ENCODE data around the gene CCDC7.
A peak's percentile ranks its signal among the peaks of the same experiment; 100 is the strongest.
"Not testable (repeated sequence)": the region's sequence is repeated elsewhere in the genome, so short reads cannot be mapped to it uniquely, and the experiment has no call there.

CCDC7 gene

DNA sequence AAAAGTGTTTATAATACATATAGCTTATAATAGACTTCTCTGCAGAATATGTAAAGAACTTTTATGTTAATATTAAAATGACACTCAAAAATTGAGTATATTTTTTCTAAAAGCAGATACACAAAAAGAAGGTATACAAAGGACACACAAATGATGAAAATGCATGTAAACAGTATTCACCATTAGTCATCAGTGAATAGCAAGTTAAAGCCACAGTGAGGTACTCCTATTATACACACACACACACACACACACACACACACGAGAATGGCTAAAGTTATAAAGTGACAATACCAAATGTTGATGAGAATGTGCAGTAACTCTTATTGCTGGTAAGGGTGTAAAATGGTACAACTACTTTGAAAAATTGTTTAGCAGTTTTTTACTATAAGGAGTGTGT lies 419.2 kb downstream of the CCDC7 start:
- no peaks in the 10 kb centered on the region for H3K27me3 Mint-ChIP-seq
- no peak overlapping the region for H3K4me3 Mint-ChIP-seq
- no peaks in the 10 kb centered on the region for H3K36me3 Mint-ChIP-seq
- DNase-seq, result no peak
- no peak overlapping the region for H3K27ac Mint-ChIP-seq
- no peak for ATAC-seq (replicated peaks)
- H3K4me1 Mint-ChIP-seq, result no peaks in the 10 kb centered on the region
- H3K9me3 Mint-ChIP-seq, result peaks cover 0 to 3% of the 10 kb centered on the region in 2 donors

DNA sequence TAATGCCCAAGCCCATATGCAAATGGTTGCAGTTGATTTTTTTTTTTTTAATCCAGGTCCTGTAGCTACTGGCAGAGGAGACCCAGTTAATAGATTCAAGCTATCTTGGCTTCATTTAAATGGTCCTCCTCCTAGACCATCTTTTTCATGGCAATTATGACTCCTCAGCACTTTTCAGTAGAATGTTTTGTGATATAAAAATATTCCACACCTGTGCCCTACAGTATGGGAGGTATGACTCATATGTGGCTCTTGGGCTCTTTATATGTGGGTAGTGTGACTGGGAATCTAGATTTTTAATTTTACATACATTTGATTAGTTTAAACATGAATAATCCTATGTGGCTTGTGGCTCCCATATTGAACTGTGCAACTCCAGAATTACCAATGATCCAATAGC lies 432.0 kb downstream of the CCDC7 start:
- peaks cover 0 to 4% of the 10 kb centered on the region in 2 donors for H3K9me3 Mint-ChIP-seq
- H3K27ac Mint-ChIP-seq, result no peak overlapping the region
- H3K4me3 Mint-ChIP-seq, result no peak overlapping the region
- H3K36me3 Mint-ChIP-seq, result no peaks in the 10 kb centered on the region
- ATAC-seq (replicated peaks) (no peak), DNase-seq (no peak)
- no peaks in the 10 kb centered on the region for H3K4me1 Mint-ChIP-seq
- H3K27me3 Mint-ChIP-seq, result peaks cover 0 to 10% of the 10 kb centered on the region in 2 donors

DNA sequence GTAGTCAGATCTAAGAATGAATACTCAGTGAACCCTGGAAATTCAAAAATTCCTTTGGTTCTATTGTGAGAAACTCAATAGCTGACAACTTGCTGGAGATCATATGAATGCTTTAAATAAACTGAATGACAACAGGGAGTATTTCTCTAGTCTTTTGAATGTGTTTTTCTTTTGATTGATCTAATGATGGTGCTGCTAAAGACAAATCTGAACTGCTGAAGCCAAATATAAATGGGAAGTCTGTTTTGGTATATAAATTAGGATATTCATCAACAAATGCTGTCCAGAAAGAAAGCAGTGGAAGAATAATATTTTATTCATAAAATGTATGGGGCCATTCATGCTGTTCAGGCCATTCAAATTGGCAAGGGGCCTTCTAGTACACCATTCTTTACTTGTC lies 432.7 kb downstream of the CCDC7 start:
- Mint-ChIP-seq H3K4me1 (no peaks in the 10 kb centered on the region), H3K9me3 (peaks cover 0 to 4% of the 10 kb centered on the region in 2 donors), H3K36me3 (no peaks in the 10 kb centered on the region), H3K4me3 (no peak overlapping the region), H3K27me3 (peaks cover 0 to 4% of the 10 kb centered on the region in 2 donors), H3K27ac (no peak overlapping the region)
- DNase-seq (no peak), ATAC-seq (replicated peaks) (no peak)

DNA sequence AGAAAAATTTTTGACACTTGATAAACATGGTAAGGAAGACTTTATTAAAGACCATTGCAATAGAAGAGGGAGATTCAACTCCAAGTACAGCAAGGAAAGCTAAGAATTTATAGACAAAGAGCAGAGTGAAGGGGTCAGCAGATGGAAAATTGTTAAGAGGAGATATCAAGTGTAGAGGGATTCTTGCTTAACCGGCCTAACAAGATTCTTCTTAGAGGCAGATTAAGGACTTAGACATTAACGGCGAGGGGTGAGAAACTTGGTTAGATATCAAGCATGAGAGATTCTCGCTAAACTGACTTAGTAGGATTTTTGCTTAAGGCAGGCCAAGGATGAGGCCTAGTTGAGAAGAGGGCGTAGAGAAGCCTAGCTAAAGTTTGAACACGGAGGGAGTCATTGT lies 436.1 kb downstream of the CCDC7 start:
- ATAC-seq (replicated peaks) (no peak), DNase-seq (no peak)
- no peak overlapping the region for H3K4me3 Mint-ChIP-seq
- no peaks in the 10 kb centered on the region for H3K36me3 Mint-ChIP-seq
- no peak overlapping the region for H3K27ac Mint-ChIP-seq
- H3K9me3 Mint-ChIP-seq, result no peaks in the 10 kb centered on the region
- H3K27me3 Mint-ChIP-seq, result no peaks in the 10 kb centered on the region
- no peaks in the 10 kb centered on the region for H3K4me1 Mint-ChIP-seq

- Mint-ChIP-seq H3K27ac (peak overlapping the region; percentile 65), H3K27me3 (no peaks in the 10 kb centered on the region), H3K36me3 (no peaks in the 10 kb centered on the region), H3K4me3 (no peak overlapping the region), H3K4me1 (no peaks in the 10 kb centered on the region), H3K9me3 (no peaks in the 10 kb centered on the region)
- ATAC-seq (replicated peaks) (no peak), DNase-seq (no peak)
Measured at GRCh38 chr10:32887481-32887880, 441.5 kb downstream of the CCDC7 start.

DNA sequence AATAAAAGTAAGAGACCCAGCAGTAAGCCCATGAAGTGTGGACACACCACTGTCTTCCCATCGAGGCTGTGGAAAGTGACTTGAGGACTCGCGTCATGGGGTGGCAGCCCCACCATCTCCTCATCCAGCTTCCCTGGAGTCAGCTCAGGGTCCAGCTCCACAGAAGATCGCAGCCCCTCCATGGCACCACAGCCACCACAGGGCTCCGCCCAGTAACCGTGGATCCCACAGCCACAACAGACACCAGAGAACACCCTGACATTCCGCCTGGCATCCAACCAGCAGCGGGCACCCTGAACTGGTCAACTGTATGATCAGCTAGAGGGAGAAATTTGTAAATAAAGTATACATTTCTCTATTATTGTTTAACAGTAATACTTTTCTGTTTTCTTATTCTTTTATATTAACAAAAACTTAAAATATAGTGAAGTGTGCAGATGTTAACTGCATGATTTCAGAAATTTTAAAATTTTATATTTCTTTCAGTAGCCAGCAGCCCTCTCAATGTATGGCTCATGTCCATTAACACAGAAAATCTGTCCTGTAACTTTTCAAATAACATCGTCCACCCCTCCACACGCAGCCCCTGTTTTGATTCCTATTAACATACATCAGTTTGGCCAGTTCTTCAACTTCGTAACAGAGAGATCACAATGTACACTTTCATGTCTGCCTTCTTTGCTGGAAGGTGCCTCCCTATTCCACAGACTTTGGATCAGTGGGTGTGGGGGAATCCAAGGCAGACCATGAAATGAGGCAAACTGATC lies 442.4 kb downstream of the CCDC7 start:
- Mint-ChIP-seq H3K9me3 (no peaks in the 10 kb centered on the region), H3K4me3 (no peak overlapping the region), H3K27ac (no peak overlapping the region), H3K36me3 (no peaks in the 10 kb centered on the region), H3K4me1 (no peaks in the 10 kb centered on the region), H3K27me3 (no peaks in the 10 kb centered on the region)
- ATAC-seq (replicated peaks) (no peak), DNase-seq (no peak)

DNA sequence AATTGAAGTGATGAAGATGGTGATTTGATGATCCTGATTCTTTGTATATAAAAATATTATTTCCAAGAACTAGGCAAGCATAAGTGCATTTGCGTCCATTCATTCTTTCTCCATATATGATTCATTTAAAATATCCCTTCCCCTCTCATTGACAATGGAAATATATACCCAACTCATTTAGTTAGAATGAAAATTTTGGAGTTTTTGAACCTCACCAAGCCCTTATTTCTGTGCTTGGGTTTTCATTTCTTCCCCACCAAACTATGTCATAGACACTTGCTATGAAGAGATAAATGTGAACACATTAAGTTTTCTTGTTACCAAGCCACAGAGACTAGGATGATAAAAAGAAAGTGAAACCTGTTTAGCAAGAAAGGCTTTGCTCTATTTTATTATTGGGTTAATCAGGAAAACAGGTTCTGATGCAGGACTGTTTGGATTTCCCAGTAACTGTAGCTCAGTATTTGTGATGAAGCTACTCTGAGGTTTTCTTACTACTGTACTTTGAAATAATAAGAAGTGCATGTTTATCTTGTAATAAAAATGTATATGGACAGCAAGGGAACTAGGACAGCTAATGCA lies 443.8 kb downstream of the CCDC7 start:
- no peak overlapping the region for H3K4me3 Mint-ChIP-seq

DNA sequence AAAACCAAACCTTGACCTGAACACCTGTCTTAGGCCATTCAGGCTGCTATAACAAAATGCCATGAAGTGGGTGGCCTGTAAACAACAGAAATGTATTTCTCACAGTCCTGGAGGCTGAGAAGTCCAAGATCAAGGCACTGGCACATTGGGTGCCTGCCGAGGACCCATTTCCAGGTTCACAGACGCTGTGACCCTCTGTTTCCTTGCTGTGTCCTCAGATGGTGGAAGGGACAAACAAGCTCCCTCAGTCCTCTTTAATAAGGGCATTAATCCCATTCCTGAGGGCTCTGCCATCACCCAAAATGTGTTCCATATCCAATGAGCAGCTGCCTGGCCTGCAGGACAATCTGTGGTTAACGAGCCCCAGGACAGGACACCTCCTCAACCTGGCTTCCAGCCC lies 444.5 kb downstream of the CCDC7 start:
- Mint-ChIP-seq H3K27me3 (no peaks in the 10 kb centered on the region), H3K36me3 (peaks cover 0 to 4% of the 10 kb centered on the region in 2 donors), H3K27ac (no peak overlapping the region), H3K9me3 (no peaks in the 10 kb centered on the region), H3K4me3 (no peak overlapping the region), H3K4me1 (no peaks in the 10 kb centered on the region)
- ATAC-seq (replicated peaks), result no peak
- DNase-seq, result no peak

More for the DNA sequence above, 443.8 kb downstream of the CCDC7 start:
- DNase-seq (no peak), ATAC-seq (replicated peaks) (no peak)
- H3K9me3 Mint-ChIP-seq, result no peaks in the 10 kb centered on the region
- no peaks in the 10 kb centered on the region for H3K4me1 Mint-ChIP-seq
- H3K36me3 Mint-ChIP-seq, result no peaks in the 10 kb centered on the region
- no peak overlapping the region for H3K27ac Mint-ChIP-seq
- no peaks in the 10 kb centered on the region for H3K27me3 Mint-ChIP-seq

DNA sequence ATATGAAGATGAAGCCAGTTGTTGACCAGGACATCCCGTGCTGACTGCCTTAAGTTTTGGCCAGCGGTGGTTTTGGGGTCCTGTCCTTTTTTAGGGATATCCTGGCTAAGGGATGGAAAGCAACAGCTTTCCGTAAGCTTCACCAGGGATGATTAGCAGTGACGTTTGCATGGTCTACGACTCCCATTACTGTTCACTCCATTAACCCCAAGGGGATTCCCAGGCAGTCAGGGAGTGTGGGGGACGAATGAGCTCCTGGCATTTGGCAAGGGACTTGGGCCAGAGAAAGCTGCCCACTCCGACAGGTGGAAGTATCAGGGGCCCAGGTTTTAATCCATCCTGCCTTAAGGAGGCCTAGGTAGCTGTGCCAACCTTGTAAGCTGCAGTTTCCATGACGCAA lies 445.3 kb downstream of the CCDC7 start:
- Mint-ChIP-seq H3K27me3 (no peaks in the 10 kb centered on the region), H3K27ac (no peak overlapping the region), H3K4me3 (no peak overlapping the region), H3K36me3 (peaks cover 2 to 6% of the 10 kb centered on the region in 2 donors), H3K9me3 (no peaks in the 10 kb centered on the region), H3K4me1 (no peaks in the 10 kb centered on the region)
- ATAC-seq (replicated peaks), result no peak
- no peak for DNase-seq

- peaks cover 11 to 25% of the 10 kb centered on the region in 2 donors for H3K36me3 Mint-ChIP-seq
- H3K27me3 Mint-ChIP-seq, result no peaks in the 10 kb centered on the region
- H3K27ac Mint-ChIP-seq, result no peak overlapping the region
- no peak overlapping the region for H3K4me3 Mint-ChIP-seq
- ATAC-seq (replicated peaks) (no peak), DNase-seq (no peak)
- no peaks in the 10 kb centered on the region for H3K9me3 Mint-ChIP-seq
- H3K4me1 Mint-ChIP-seq, result no peaks in the 10 kb centered on the region
Measured at GRCh38 chr10:32893434-32893833, 447.5 kb downstream of the CCDC7 start.

- Mint-ChIP-seq H3K4me3 (no peak overlapping the region), H3K36me3 (peaks cover 11 to 26% of the 10 kb centered on the region in 2 donors), H3K27me3 (no peaks in the 10 kb centered on the region), H3K9me3 (no peaks in the 10 kb centered on the region), H3K4me1 (no peaks in the 10 kb centered on the region), H3K27ac (no peak overlapping the region)
- DNase-seq (no peak), ATAC-seq (replicated peaks) (no peak)
Measured at GRCh38 chr10:32893916-32894664, 448.1 kb downstream of the CCDC7 start.

GRCh38 chr10:32895200-32895968 lies 449.4 kb downstream of the CCDC7 start:
- DNase-seq; ATAC-seq (replicated peaks); H3K9me3 Mint-ChIP-seq; H3K4me1 Mint-ChIP-seq; H3K4me3 Mint-ChIP-seq; H3K27ac Mint-ChIP-seq; H3K27me3 Mint-ChIP-seq: not testable (repeated sequence)
- peaks cover 11 to 26% of the 10 kb centered on the region in 2 donors for H3K36me3 Mint-ChIP-seq

DNA sequence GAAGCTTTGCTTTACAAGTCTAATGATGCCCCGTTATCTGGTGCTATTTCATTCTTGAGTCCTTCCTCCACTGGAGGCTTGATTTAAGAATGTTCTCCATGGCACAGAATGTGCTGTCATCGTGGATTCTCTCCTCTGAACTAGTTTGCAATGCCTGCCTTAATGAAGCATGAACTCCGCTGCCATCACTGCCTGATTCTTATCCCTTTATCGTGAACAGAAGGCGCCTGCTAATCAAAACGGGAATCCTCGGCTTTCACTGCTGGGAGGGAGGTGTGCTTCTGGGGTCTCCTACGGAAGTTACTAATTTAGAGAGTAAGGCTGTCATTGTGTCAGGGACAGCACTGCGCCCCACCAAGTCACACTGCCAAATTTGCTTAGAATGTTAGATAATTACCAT lies 455.9 kb downstream of the CCDC7 start:
- no peak for DNase-seq
- Mint-ChIP-seq H3K4me1 (no peaks in the 10 kb centered on the region), H3K27me3 (no peaks in the 10 kb centered on the region), H3K27ac (no peak overlapping the region), H3K9me3 (no peaks in the 10 kb centered on the region), H3K36me3 (peaks cover 9 to 36% of the 10 kb centered on the region in 2 donors), H3K4me3 (no peak overlapping the region)
- ATAC-seq (replicated peaks), result no peak

- no peaks in the 10 kb centered on the region for H3K27me3 Mint-ChIP-seq
- H3K27ac Mint-ChIP-seq, result no peak overlapping the region
- H3K36me3 Mint-ChIP-seq, result peaks cover 5 to 34% of the 10 kb centered on the region in 2 donors
- no peaks in the 10 kb centered on the region for H3K9me3 Mint-ChIP-seq
- H3K4me3 Mint-ChIP-seq, result no peak overlapping the region
- no peaks in the 10 kb centered on the region for H3K4me1 Mint-ChIP-seq
- no peak for ATAC-seq (replicated peaks)
- DNase-seq, result no peak
Measured at GRCh38 chr10:32905466-32905865, 459.5 kb downstream of the CCDC7 start.
